ENCODE results near the gene KCNG2. TPM values are rescaled to one million over a fixed set of nuclear protein-coding genes. Genes with fewer than 3 reads are reported as not detected.
"Not testable (repeated sequence)": the region's sequence is repeated elsewhere in the genome, so short reads cannot be mapped to it uniquely, and the experiment has no call there.

Gene KCNG2, protein sequence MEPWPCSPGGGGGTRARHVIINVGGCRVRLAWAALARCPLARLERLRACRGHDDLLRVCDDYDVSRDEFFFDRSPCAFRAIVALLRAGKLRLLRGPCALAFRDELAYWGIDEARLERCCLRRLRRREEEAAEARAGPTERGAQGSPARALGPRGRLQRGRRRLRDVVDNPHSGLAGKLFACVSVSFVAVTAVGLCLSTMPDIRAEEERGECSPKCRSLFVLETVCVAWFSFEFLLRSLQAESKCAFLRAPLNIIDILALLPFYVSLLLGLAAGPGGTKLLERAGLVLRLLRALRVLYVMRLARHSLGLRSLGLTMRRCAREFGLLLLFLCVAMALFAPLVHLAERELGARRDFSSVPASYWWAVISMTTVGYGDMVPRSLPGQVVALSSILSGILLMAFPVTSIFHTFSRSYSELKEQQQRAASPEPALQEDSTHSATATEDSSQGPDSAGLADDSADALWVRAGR
- under 1 TPM in 6 of 8 experiments, not detected in 2; 0.16 to 0.76 (median 0.19) TPM for total RNA-seq

DNA sequence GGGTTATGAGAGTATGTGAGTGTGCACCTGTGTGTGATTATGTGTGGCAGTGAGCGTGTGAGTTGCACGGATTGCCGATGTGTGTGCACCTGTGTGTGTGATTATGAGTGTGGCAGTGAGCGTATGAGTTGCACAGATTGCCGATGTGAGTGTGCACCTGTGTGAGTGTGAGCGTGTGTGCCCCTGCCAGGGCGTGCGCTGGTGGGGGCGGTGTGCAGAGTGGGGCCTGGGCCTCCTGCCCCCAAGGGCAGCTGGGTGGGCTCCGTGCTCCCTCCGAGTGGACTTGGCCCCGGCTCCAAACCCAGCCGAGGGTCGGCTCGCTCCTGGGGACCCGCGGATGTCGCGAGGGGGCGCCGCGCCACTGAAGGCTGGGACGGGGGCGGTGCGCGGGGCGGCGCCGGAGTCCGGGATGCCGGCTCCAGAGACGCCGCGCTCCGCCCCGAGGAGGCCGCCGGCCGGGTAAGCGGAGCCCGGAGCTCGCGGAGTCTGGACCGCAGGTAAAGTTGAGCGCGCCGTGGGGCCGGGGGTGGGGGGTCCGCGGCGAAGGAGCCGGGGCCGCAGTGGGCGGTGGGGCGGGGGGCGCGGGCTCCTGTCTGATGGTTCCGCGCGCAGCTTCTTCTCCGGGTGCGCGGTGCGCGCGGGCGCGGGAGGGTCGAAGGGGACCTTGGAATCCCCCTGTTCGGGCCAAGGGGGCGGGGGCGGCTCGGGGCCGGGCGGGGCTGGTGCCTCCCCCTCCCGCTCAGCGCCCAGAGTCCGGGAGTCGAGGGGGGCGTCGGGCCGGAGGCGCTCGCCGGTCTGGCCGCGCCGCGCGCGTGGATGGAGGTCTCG, at the start of gene KCNG2:
Gene KCNG2 (plus strand): TSS at position 421 of the 828 bp plus-strand sequence. CDS start 65,730 bp downstream, outside the sequence.
- Histone ChIP-seq H3K27ac (no peak within 1 kb of the TSS), H3K4me1 (replicated peaks in 1 of 2) (peaks cover 0 to 20% of the 10 kb centered on the region in 2 donors), H3K4me3 (peak within 1 kb of the TSS in 4 of 5 donors; percentile 12 to 27 (median 19))
- 0 to 22% (median 14%) methylated on average over 4 to 6 of the region's 92 CpGs; no CpG with 5 or more reads in 6 of the 10 experiments for WGBS, 10 experiments
- in situ Hi-C loops (cut with MboI; ENCODE audit: low pct_unique_long_range_greater_than_20kb in 2 of 9, low sequenced_read_pairs in 9 of 9, unreplicated experiment in 9 of 9) = no loop called here
- ATAC-seq (replicated peaks in 6 of 8) = peak; percentile 27 to 88 (median 82)

DNA sequence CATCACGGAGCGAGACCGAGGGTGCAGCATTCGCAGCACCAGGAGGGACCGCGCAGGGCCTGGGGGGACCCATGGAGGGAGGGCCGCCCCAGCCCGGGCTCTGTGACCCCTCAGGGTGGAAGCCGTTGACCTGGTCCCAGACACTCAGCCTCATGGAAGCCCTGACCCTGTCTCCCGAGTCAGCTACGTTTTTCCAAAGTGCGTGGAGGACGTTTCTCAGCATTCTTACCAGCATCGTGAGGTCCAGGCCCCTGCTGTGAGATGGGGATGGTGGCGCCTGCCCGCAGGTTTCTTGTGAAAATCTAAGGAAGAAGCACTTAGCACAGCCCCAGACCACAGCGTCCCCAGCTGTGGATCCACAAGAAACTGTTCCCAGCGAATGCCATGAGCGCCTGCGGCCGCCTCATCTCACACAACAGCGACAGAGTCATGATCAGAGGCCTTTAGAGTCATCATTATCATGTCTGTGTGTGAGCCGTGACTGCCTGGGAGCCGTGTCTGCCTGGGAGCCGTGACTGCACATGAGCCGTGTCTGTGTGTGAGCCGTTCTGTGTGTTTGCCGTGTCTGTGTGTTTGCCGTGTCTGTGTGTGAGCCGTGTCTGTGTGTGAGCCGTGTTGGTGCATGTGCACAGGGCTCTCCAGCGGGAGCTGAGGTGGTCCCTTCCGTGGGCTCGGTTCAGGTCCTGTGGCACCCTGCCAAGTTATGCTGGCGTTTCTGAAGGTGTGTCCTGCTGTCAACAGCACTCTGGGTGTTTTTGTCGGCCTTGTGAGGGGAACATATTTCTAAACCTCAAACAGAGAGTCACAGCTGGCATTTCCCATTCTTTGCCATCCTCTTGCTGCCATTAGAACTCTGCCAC, 49.2 kb upstream of the KCNG2 start:
- ATAC-seq (replicated peaks in 6 of 8) = no peak
- in situ Hi-C loops (cut with MboI; ENCODE audit: low pct_unique_long_range_greater_than_20kb in 2 of 9, low sequenced_read_pairs in 9 of 9, unreplicated experiment in 9 of 9) = no loop called here
- Histone ChIP-seq H3K4me1 (replicated peaks in 1 of 2) (peaks cover 7 to 8% of the 10 kb centered on the region in 2 donors), H3K4me3 (no peak overlapping the region), H3K27ac (no peak overlapping the region)
- WGBS, 10 experiments = 60 to 100% (median 94%) methylated on average over 1 to 13 of the region's 36 CpGs; no CpG with 5 or more reads in 3 of the 10 experiments

- 29 to 100% (median 72%) methylated on average over 1 to 13 of the region's 49 CpGs; no CpG with 5 or more reads in 2 of the 10 experiments for WGBS, 10 experiments
- H3K4me3 ChIP-seq = no peak overlapping the region
- in situ Hi-C loops (cut with MboI; ENCODE audit: low pct_unique_long_range_greater_than_20kb in 2 of 9, low sequenced_read_pairs in 9 of 9, unreplicated experiment in 9 of 9) = no loop called here
- H3K27ac ChIP-seq = no peak overlapping the region
- ATAC-seq (replicated peaks in 6 of 8) = peak in 6 of 8 experiments; percentile 75 to 90 (median 85)
- peaks cover 7 to 8% of the 10 kb centered on the region in 2 donors for H3K4me1 ChIP-seq (replicated peaks in 1 of 2)
Observed at GRCh38 chr18:79749251-79750191, 48.2 kb upstream of the KCNG2 start.

GRCh38 chr18:79750980-79751571, 46.7 kb upstream of the KCNG2 start:
- WGBS, 10 experiments = 80 to 100% (median 91%) methylated on average over 1 to 4 of the region's 13 CpGs; no CpG with 5 or more reads in 7 of the 10 experiments
- H3K27ac ChIP-seq = no peak overlapping the region
- in situ Hi-C loops (cut with MboI; ENCODE audit: low pct_unique_long_range_greater_than_20kb in 2 of 9, low sequenced_read_pairs in 9 of 9, unreplicated experiment in 9 of 9) = no loop called here
- ATAC-seq (replicated peaks in 6 of 8) = no peak
- H3K4me1 ChIP-seq (replicated peaks in 1 of 2) = peaks cover 7 to 8% of the 10 kb centered on the region in 2 donors
- H3K4me3 ChIP-seq = no peak overlapping the region

GRCh38 chr18:79751918-79752578, 45.7 kb upstream of the KCNG2 start:
- H3K4me3 ChIP-seq; ATAC-seq (replicated peaks in 6 of 8); in situ Hi-C loops (cut with MboI; ENCODE audit: low pct_unique_long_range_greater_than_20kb in 2 of 9, low sequenced_read_pairs in 9 of 9, unreplicated experiment in 9 of 9); H3K27ac ChIP-seq; H3K4me1 ChIP-seq (replicated peaks in 1 of 2): not testable (repeated sequence)
- 90 to 100% (median 100%) methylated on average over 1 to 4 of the region's 20 CpGs; no CpG with 5 or more reads in 5 of the 10 experiments for WGBS, 10 experiments

DNA sequence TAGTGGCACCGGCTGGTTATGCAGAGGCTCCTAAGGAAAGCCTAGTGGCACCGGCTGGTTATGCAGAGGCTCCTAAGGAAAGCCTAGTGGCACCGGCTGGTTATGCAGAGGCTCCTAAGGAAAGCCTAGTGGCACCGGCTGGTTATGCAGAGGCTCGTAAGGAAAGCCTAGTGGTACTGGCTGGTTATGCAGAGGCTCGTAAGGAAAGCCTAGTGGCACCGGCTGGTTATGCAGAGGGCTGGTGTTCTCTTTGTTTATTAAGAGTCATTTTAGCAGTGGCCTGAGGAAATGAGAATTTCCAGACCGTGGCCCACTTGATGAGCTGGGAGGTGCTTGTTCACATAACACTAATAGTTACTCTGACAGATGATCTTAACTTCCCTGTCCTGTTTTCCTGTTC, 44.8 kb upstream of the KCNG2 start:
- H3K4me1 ChIP-seq (replicated peaks in 1 of 2); ATAC-seq (replicated peaks in 6 of 8); H3K4me3 ChIP-seq; H3K27ac ChIP-seq; in situ Hi-C loops (cut with MboI; ENCODE audit: low pct_unique_long_range_greater_than_20kb in 2 of 9, low sequenced_read_pairs in 9 of 9, unreplicated experiment in 9 of 9): not testable (repeated sequence)
- WGBS, 10 experiments = 60% methylated on average over 1 of the region's 8 CpGs; no CpG with 5 or more reads in 9 of the 10 experiments

- WGBS, 10 experiments = 95 to 100% (median 100%) methylated on average over 1 to 8 of the region's 27 CpGs; no CpG with 5 or more reads in 3 of the 10 experiments
Observed at GRCh38 chr18:79753391-79753851, 44.3 kb upstream of the KCNG2 start.

DNA sequence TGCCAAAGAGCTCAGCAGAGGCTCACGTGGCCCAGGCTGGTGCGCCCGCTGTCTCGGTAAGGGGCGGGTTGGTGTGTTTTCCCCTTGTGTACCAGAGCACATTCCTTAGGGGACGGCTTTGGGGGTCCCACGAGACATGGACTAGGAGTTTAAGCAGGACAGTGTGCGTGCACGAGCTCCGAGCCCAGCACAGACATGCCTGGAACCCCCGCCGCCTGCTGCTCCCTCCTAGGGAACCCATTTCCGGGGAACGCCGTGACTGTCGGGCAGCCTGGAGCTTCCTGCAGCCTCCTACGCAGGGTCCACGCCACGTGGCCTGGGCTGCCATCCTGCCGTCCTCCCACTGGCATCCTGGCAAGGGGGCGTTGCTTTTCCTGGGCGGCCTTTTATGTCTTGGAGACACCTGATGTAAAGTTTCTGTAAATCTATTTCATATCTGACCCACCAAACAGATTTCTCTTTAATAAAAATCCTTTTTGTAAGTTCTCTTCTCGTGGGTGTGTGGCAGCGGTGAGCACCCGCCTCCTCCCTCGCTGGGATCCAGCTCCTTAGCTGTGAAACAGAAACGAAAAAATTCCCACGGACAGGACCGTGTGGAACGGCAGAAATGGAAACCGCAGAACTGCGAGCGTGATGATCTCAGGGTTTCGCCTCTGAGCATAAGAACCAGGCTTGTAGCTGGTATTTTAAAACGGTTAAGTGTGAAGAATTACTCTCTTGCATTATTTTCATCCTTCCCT, 43.5 kb upstream of the KCNG2 start:
- peaks cover 7 to 8% of the 10 kb centered on the region in 2 donors for H3K4me1 ChIP-seq (replicated peaks in 1 of 2)
- WGBS, 10 experiments = 81 to 100% (median 94%) methylated on average over 2 to 30 of the region's 35 CpGs; no CpG with 5 or more reads in 2 of the 10 experiments
- in situ Hi-C loops (cut with MboI; ENCODE audit: low pct_unique_long_range_greater_than_20kb in 2 of 9, low sequenced_read_pairs in 9 of 9, unreplicated experiment in 9 of 9) = no loop called here
- H3K4me3 ChIP-seq = no peak overlapping the region
- no peak overlapping the region for H3K27ac ChIP-seq
- ATAC-seq (replicated peaks in 6 of 8) = no peak

More at GRCh38 chr18:79753391-79753851, 44.3 kb upstream of the KCNG2 start:
- Histone ChIP-seq H3K4me1 (replicated peaks in 1 of 2) (peaks cover 7 to 8% of the 10 kb centered on the region in 2 donors), H3K4me3 (no peak overlapping the region), H3K27ac (no peak overlapping the region)
- in situ Hi-C loops (cut with MboI; ENCODE audit: low pct_unique_long_range_greater_than_20kb in 2 of 9, low sequenced_read_pairs in 9 of 9, unreplicated experiment in 9 of 9) = no loop called here
- ATAC-seq (replicated peaks in 6 of 8) = no peak

DNA sequence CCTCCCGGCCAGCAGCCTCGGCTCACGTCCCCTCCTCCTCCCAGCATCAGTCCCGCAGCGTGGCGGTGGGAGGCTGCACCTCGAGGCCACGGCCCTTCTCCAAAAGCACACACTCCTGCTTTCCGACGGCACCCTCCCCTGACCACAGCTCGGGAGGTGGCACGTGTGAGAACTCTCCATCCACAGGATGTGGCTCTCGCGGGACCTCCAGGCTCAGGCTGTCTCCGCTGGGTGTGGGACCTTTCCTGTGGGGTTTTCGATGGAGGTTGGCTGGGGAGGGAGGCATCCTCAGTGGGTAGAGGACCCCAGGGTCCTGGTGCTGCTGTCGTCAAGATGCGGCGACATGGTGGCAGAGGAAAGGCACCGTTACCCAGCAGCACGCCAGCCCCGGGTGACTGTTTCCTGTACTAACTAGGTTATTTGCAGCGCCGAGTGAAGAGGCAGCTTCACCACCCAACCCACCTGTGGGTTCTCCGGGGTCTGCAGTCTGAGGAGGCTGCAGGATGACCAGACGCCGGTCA, 42.8 kb upstream of the KCNG2 start:
- in situ Hi-C loops (cut with MboI; ENCODE audit: low pct_unique_long_range_greater_than_20kb in 2 of 9, low sequenced_read_pairs in 9 of 9, unreplicated experiment in 9 of 9) = no loop called here
- Histone ChIP-seq H3K4me3 (no peak overlapping the region), H3K27ac (no peak overlapping the region), H3K4me1 (replicated peaks in 1 of 2) (peaks cover 2 to 3% of the 10 kb centered on the region in 2 donors)
- 60 to 100% (median 99%) methylated on average over 1 to 8 of the region's 27 CpGs; no CpG with 5 or more reads in 4 of the 10 experiments for WGBS, 10 experiments
- ATAC-seq (replicated peaks in 6 of 8) = no peak

GRCh38 chr18:79755496-79756142, 42.1 kb upstream of the KCNG2 start:
- Histone ChIP-seq H3K4me1 (replicated peaks in 1 of 2) (no peaks in the 10 kb centered on the region), H3K4me3 (no peak overlapping the region), H3K27ac (no peak overlapping the region)
- in situ Hi-C loops (cut with MboI; ENCODE audit: low pct_unique_long_range_greater_than_20kb in 2 of 9, low sequenced_read_pairs in 9 of 9, unreplicated experiment in 9 of 9) = no loop called here
- ATAC-seq (replicated peaks in 6 of 8) = no peak
- 95 to 100% (median 100%) methylated on average over 1 to 15 of the region's 31 CpGs; no CpG with 5 or more reads in 7 of the 10 experiments for whole genome bisulfite sequencing, 10 experiments
